WERI-Rb-1 (cell line): ENCODE measurements around the gene CARF.

ENCODE experiments used
- DNase-seq: peaks from one replicate; pipeline ENCODE4 v3.0.0-alpha.2; 2020
- H3K27ac ChIP-seq: fragments of 250-450 bp; sonication (Bioruptor Pico); 2 replicates; pipeline ENCODE4 v1.5.1; 2020; ENCODE audit warnings: mild to moderate bottlenecking, moderate library complexity
- H3K27me3 ChIP-seq: fragments of 250-450 bp; sonication (Bioruptor Pico); 2 replicates; pipeline ENCODE4 v1.5.1; 2021; ENCODE audit warnings: mild to moderate bottlenecking, low read depth, moderate library complexity; ENCODE audit not compliant: insufficient read depth, severe bottlenecking
- H3K36me3 ChIP-seq: fragments of 250-450 bp; sonication (Bioruptor Pico); 2 replicates; pipeline ENCODE4 v1.5.1; 2020; ENCODE audit warnings: mild to moderate bottlenecking, moderate library complexity
- H3K4me3 ChIP-seq: 2 replicates; pipeline ENCODE4 v1.5.1; 2011; ENCODE audit warnings: low read depth, mild to moderate bottlenecking, control low read depth, low read length
- H3K9me3 ChIP-seq: fragments of 250-450 bp; sonication (Bioruptor Pico); 2 replicates; pipeline ENCODE4 v1.5.1; 2021; ENCODE audit warnings: mild to moderate bottlenecking, moderate library complexity; ENCODE audit not compliant: severe bottlenecking
- TF ChIP-seq, protein P1 (sequence below): IDR thresholded peaks from 2 replicates; pipeline ENCODE4 v1.5.1; 2011; ENCODE audit warnings: low read depth, mild to moderate bottlenecking, control low read depth, inconsistent platforms, low read length

The CARF gene

DNA sequence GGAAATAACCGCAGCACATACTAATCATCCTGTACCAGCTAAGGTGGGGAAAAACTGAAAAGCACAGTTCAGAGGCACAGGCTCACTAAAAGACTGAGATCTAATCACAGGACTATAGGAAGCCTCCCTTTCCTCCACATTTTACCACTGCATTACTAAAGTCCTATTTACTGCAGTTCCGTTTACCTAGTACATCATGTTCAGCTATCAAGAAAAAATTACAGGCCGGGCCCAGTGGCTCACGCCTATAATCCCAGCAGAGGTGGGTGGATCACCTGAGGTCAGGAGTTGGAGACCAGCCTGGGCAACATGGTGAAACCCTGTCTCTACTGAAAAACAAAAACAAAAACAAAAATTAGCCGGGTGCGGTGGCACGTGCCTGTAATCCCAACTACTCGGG lies 91.6 kb downstream of the CARF start:
- Histone ChIP-seq H3K27ac (no peak overlapping the region), H3K9me3 (no peaks in the 10 kb centered on the region), H3K36me3 (no peaks in the 10 kb centered on the region), H3K27me3 (no peaks in the 10 kb centered on the region), H3K4me3 (no peak overlapping the region)
- TF ChIP-seq, protein P1, sequence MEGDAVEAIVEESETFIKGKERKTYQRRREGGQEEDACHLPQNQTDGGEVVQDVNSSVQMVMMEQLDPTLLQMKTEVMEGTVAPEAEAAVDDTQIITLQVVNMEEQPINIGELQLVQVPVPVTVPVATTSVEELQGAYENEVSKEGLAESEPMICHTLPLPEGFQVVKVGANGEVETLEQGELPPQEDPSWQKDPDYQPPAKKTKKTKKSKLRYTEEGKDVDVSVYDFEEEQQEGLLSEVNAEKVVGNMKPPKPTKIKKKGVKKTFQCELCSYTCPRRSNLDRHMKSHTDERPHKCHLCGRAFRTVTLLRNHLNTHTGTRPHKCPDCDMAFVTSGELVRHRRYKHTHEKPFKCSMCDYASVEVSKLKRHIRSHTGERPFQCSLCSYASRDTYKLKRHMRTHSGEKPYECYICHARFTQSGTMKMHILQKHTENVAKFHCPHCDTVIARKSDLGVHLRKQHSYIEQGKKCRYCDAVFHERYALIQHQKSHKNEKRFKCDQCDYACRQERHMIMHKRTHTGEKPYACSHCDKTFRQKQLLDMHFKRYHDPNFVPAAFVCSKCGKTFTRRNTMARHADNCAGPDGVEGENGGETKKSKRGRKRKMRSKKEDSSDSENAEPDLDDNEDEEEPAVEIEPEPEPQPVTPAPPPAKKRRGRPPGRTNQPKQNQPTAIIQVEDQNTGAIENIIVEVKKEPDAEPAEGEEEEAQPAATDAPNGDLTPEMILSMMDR, result no peak
- no peak for DNase-seq

DNA sequence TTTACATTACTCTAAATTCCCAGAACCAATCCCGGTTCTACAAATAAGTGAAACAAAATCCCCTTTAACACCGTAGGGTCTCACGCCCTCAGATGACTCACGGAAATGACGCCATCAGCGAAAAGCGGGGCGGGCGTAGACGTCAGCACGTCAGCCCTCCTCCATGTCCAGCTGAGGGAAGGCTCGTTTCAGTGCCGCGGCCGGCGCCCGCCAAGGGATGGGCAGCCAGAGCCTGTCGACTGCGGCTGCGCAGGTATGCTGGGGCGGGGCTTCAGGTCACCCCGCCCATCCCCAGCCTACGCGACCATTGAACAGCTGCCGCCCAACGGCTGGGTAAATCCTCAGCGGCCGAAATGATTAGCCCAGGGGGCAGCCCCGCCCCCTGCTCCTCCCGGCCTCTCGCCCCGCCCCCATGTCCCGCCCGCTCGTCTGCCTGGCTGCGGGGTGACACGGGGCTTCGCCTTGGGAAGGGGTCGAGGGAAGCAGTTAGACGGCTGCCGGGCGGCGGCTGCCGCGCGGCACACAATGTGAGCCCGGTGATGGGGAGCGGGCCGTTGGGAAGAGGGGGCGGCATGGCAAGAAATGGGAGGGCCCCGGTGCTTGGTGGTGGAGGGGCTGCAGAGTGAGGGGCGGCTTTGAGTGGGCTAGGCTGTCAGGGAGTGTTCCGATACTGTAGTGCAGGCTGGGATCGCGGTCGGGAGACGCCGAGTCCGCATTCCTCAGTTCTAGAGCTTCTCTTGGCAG lies 102.6 kb downstream of the CARF start, which contains the start of gene NBEAL1:
Gene NBEAL1, plus strand, starts transcription at position 420 of the 744 bp plus-strand sequence. CDS start 1,510 bp downstream, outside the sequence.
- Histone ChIP-seq H3K9me3 (no peaks in the 10 kb centered on the region), H3K36me3 (no peaks in the 10 kb centered on the region), H3K4me3 (peak within 1 kb of the TSS; percentile 77), H3K27ac (peak within 1 kb of the TSS; percentile 62), H3K27me3 (no peaks in the 10 kb centered on the region)
- TF ChIP-seq, protein P1, result no peak
- DNase-seq, result peak; percentile 96

DNA sequence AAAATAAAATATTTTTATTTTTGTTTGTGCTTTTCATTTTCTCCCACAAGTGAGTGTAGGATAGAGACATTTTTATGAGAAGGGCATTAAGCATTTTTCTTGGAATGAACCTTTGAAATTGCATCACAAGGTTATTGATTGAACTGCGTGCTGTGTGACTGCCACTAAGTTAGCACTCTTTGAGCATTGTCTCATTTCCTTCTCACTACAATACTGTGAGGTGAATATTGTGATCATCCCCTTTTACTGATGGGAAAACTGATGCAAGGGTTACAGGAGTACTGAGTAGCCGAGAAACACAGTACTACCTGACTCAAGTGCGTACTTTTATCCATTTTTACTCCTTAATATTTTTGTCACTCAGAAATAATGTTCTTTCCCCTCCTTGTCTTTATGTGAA lies 104.6 kb downstream of the CARF start:
- Histone ChIP-seq H3K4me3 (no peak overlapping the region), H3K36me3 (no peaks in the 10 kb centered on the region), H3K9me3 (no peaks in the 10 kb centered on the region), H3K27ac (no peak overlapping the region), H3K27me3 (no peaks in the 10 kb centered on the region)
- TF ChIP-seq, protein P1, result no peak
- DNase-seq, result no peak

DNA sequence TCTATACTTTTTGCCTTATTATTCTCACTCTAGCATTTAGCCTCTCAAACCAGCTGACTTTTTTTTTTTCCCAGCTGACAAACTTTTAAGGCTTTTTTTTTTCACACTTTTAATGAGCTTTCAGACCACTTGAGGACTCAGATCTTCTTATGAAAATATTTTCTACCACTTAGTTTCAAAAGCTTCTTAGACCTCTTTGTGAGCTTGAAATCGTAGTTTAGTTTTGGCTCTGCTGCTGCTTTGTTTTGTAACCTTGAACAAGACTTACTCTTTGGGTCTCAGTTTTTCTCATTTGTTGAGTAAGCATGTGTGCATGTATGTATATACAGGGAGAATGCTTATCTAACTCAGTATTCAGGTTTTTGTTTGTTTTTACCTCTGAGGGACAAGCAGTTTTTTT lies 106.1 kb downstream of the CARF start:
- Histone ChIP-seq H3K4me3 (no peak overlapping the region), H3K27me3 (no peaks in the 10 kb centered on the region), H3K9me3 (no peaks in the 10 kb centered on the region), H3K36me3 (no peaks in the 10 kb centered on the region), H3K27ac (no peak overlapping the region)
- DNase-seq, result no peak
- TF ChIP-seq, protein P1, result no peak

DNA sequence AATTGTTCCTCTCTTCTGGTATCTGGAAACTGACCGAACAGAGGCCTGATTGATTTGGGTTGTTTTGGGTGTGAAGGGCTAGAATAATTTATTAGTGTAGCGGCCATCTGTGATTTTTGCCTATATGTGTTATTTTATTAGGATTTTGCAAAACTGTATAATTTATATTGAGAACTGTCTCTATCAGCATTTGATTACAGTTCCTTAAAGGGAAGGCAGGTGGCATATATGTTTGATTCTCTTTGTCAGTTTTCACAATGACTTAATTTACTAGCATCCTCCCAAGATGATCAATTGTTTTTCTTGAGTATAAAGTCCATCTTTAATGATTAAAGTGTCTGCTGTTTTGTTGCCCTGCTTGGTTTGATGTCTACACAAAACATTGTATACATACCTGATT lies 107.1 kb downstream of the CARF start:
- H3K36me3 ChIP-seq, result no peaks in the 10 kb centered on the region

More for the DNA sequence above, 107.1 kb downstream of the CARF start:
- no peaks in the 10 kb centered on the region for H3K27me3 ChIP-seq
- DNase-seq, result no peak
- H3K9me3 ChIP-seq, result no peaks in the 10 kb centered on the region
- TF ChIP-seq, protein P1, result no peak
- no peak overlapping the region for H3K4me3 ChIP-seq
- no peak overlapping the region for H3K27ac ChIP-seq
